Measurements from ENCODE around the gene DYRK4. TPM values are rescaled to one million over a fixed set of nuclear protein-coding genes. Genes with fewer than 3 reads are reported as not detected.

Gene DYRK4
- total RNA-seq, 1 experiment from 2014 or later, result 8.8 TPM

- TF ChIP-seq, protein P1, sequence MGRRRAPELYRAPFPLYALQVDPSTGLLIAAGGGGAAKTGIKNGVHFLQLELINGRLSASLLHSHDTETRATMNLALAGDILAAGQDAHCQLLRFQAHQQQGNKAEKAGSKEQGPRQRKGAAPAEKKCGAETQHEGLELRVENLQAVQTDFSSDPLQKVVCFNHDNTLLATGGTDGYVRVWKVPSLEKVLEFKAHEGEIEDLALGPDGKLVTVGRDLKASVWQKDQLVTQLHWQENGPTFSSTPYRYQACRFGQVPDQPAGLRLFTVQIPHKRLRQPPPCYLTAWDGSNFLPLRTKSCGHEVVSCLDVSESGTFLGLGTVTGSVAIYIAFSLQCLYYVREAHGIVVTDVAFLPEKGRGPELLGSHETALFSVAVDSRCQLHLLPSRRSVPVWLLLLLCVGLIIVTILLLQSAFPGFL (CRISPR knock-in tag; IDR thresholded peaks at IDR 0.05; ENCODE audit: borderline replicate concordance), result no peak
- TF ChIP-seq, protein P2, sequence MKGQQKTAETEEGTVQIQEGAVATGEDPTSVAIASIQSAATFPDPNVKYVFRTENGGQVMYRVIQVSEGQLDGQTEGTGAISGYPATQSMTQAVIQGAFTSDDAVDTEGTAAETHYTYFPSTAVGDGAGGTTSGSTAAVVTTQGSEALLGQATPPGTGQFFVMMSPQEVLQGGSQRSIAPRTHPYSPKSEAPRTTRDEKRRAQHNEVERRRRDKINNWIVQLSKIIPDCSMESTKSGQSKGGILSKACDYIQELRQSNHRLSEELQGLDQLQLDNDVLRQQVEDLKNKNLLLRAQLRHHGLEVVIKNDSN (CRISPR knock-in tag; IDR thresholded peaks at IDR 0.05), result no peak
- TF ChIP-seq, protein P3, sequence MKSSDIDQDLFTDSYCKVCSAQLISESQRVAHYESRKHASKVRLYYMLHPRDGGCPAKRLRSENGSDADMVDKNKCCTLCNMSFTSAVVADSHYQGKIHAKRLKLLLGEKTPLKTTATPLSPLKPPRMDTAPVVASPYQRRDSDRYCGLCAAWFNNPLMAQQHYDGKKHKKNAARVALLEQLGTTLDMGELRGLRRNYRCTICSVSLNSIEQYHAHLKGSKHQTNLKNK (CRISPR knock-in tag; IDR thresholded peaks at IDR 0.05), result no peak
- TF ChIP-seq NFE2L1 (CRISPR knock-in tag; IDR thresholded peaks at IDR 0.05), result no peak
- TF ChIP-seq, protein P4, sequence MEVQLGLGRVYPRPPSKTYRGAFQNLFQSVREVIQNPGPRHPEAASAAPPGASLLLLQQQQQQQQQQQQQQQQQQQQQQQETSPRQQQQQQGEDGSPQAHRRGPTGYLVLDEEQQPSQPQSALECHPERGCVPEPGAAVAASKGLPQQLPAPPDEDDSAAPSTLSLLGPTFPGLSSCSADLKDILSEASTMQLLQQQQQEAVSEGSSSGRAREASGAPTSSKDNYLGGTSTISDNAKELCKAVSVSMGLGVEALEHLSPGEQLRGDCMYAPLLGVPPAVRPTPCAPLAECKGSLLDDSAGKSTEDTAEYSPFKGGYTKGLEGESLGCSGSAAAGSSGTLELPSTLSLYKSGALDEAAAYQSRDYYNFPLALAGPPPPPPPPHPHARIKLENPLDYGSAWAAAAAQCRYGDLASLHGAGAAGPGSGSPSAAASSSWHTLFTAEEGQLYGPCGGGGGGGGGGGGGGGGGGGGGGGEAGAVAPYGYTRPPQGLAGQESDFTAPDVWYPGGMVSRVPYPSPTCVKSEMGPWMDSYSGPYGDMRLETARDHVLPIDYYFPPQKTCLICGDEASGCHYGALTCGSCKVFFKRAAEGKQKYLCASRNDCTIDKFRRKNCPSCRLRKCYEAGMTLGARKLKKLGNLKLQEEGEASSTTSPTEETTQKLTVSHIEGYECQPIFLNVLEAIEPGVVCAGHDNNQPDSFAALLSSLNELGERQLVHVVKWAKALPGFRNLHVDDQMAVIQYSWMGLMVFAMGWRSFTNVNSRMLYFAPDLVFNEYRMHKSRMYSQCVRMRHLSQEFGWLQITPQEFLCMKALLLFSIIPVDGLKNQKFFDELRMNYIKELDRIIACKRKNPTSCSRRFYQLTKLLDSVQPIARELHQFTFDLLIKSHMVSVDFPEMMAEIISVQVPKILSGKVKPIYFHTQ (CRISPR knock-in tag; IDR thresholded peaks at IDR 0.05), result no peak
- no peak for TF ChIP-seq MXD4 (CRISPR knock-in tag; IDR thresholded peaks at IDR 0.05; ENCODE audit: borderline replicate concordance)
- no peak for TF ChIP-seq TEAD1 (CRISPR knock-in tag; IDR thresholded peaks at IDR 0.05)
- TF ChIP-seq SP1 (CRISPR knock-in tag; conservative IDR thresholded peaks at IDR 0.05), result no peak
- TF ChIP-seq, protein P5, sequence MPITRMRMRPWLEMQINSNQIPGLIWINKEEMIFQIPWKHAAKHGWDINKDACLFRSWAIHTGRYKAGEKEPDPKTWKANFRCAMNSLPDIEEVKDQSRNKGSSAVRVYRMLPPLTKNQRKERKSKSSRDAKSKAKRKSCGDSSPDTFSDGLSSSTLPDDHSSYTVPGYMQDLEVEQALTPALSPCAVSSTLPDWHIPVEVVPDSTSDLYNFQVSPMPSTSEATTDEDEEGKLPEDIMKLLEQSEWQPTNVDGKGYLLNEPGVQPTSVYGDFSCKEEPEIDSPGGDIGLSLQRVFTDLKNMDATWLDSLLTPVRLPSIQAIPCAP (CRISPR knock-in tag; IDR thresholded peaks at IDR 0.05), result no peak
- TF ChIP-seq ZNF138 (CRISPR knock-in tag; conservative IDR thresholded peaks at IDR 0.05), result no peak
- TF ChIP-seq ZNF416 (CRISPR knock-in tag; IDR thresholded peaks at IDR 0.05), result no peak
These were observed 6.2 kb upstream of the DYRK4 start (continued) for GRCh38 chr12:4555804-4556203.

- ChIA-PET POLR2A (no interaction called here), CTCF (no interaction called here)
- peaks cover 4% of the 10 kb centered on the region; the same call in 1 of the 2 replicates for H3K27me3 Mint-ChIP-seq (ENCODE audit: low read depth)
- ATAC-seq, result no peak
- peaks cover 3% of the 10 kb centered on the region for H3K4me1 Mint-ChIP-seq
- H3K4me3 Mint-ChIP-seq, result no peak overlapping the region
- peaks cover 18% of the 10 kb centered on the region for H3K36me3 Mint-ChIP-seq
- DNase-seq (ENCODE audit: low spot score), result no peak
- no peaks in the 10 kb centered on the region for H3K9me3 Mint-ChIP-seq
- TF ChIP-seq ATF1 (CRISPR knock-in tag; IDR thresholded peaks at IDR 0.05) (no peak), ZNF232 (CRISPR knock-in tag; IDR thresholded peaks at IDR 0.05) (no peak), FOXK1 (CRISPR knock-in tag; IDR thresholded peaks at IDR 0.05) (no peak), SP1 (CRISPR knock-in tag; conservative IDR thresholded peaks at IDR 0.05) (no peak), OVOL2 (CRISPR knock-in tag; IDR thresholded peaks at IDR 0.05; ENCODE audit: borderline replicate concordance) (no peak), FOXP1 (CRISPR knock-in tag; IDR thresholded peaks at IDR 0.05; ENCODE audit: borderline replicate concordance) (no peak), JAZF1 (CRISPR knock-in tag; IDR thresholded peaks at IDR 0.05) (no peak), NR3C1 (CRISPR knock-in tag; conservative IDR thresholded peaks at IDR 0.05; ENCODE audit: low read depth) (no peak), ZNF671 (CRISPR knock-in tag; IDR thresholded peaks at IDR 0.05) (no peak), MAX (CRISPR knock-in tag; IDR thresholded peaks at IDR 0.05) (no peak), GRHL2 (CRISPR knock-in tag; IDR thresholded peaks at IDR 0.05; ENCODE audit: insufficient replicate concordance, severe bottlenecking) (no peak), ZNF416 (CRISPR knock-in tag; IDR thresholded peaks at IDR 0.05) (no peak), ZBTB21 (CRISPR knock-in tag; IDR thresholded peaks at IDR 0.05; ENCODE audit: borderline replicate concordance) (no peak), E2F5 (CRISPR knock-in tag; IDR thresholded peaks at IDR 0.05) (no peak)
- no peak overlapping the region; the same call in 1 of the 2 replicates for H3K27ac Mint-ChIP-seq
These were observed 5.1 kb upstream of the DYRK4 start for GRCh38 chr12:4556735-4557530.
